ENCODE results near the gene TSPAN15.
"Not testable (repeated sequence)": the region's sequence is repeated elsewhere in the genome, so short reads cannot be mapped to it uniquely, and the experiment has no call there.

Gene TSPAN15

DNA sequence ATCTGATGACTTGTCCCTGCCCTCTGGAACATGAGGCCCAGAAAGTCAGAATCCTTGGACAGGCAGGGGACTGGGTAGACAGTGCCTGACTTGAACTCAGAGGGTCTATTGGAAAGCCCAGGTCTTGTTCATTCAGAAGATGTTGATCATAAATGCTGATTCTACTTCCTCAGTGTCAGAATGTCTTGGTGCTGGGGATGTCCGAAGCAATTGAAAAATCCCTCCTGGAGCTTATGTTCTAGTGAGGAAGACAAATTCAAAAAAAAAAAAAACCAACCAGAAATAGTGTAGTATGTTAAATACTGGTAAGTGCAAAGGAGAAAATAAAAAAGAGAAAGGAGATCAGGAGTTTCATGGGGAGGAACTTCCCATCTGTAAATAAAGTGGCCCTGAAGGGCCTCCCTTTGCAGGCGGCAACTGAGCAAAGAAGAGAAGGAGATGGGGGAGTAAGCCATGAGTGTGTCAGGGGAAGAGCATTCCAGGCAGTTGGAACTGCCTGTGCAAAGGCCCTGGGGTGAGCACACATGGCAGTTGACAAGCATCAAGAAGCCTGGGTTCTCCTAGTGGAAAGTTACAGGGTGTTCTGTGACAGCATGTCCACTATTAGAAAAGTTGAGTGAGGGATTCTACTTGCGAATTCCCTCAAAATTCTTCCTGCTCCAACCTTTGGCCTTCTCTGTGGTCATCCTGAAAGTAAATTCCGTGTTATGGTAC is 30.7 kb downstream of the TSPAN15 start:
- FAIRE-seq (no peak), DNase-seq (ENCODE audit: insufficient read length, low spot score) (no peak)

DNA sequence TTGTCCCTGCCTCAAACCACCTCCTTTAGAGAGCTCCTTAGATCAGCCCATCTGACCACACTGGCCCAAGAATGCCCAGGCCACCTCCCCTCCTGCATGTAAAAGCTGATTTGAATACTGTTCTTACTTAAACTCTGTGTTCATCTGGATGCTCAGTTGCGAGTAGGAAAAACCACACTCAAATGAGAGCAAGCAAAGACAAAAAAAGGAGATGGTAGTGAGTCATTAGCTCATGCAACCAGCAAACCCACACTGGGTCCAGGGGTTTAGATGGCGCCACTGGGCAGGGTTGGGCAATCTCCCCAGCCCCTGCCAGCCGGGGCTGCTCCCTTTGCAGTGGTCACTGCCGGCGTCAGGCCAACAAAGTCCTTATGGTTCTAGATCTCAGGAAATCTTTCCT is 32.7 kb downstream of the TSPAN15 start:
- DNase-seq (ENCODE audit: insufficient read length, low spot score) (no peak), FAIRE-seq (peak; percentile 31)

DNA sequence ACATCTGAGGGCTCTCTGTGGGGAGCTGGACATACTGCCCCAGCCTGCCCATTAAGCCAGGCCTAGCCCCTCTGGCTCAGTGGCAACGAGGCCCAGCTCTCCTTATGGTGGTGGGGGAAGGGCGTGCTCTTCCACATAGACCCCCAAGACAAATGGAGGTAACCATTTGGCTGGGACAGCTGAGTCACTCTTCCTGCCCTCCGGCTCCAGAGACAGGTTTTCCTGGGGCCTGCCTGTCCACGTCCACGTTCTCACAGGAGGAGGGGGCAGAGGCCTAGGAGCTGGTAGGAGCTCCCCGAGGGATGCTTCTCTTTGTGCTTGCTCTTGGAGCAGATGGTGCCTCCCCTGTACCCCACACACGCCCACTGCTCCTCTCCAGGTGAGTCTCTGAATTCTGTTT is 33.5 kb downstream of the TSPAN15 start:
- DNase-seq (ENCODE audit: insufficient read length, low spot score) (no peak), FAIRE-seq (no peak)

DNA sequence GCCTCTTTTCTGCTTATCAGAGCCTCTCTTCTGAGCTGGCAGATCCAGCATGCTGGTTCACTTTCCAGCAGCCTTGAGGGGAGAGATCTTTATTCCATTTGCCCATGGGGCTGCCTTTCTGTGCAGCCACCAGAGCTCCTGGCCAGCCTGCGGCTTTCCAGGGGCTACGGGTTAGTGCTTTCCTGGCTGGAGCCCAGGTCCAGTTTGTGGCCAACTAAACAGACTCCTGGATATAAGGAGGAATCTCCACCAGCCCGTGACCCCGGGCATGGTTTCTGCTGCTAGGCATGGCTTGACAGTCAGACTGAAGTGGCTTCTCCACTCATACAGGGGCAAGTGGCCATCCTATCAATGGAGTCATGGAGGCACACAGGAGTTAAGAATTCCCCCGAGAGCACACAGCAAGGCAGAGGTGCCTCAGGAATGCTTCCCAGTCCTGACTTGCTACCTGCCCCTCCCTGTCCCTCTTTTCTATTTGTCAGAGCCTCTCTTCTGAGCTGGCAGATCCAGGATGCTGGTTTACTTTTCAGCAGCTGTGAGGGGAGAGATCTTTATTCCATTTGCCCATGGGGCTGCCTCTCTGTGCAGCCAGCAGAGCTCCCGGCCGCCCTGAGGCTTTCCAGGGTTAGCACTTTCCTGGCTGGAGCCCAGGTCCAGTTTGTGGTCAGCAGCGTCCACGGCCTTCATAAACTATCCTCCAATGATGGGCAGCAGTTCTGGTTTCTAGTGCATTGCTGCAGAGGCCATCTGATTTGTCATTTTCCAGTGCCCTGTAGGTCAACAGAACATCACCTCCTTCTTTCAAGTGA is 35.9 kb downstream of the TSPAN15 start:
- DNase-seq (ENCODE audit: insufficient read length, low spot score) (no peak), FAIRE-seq (no peak)

DNA sequence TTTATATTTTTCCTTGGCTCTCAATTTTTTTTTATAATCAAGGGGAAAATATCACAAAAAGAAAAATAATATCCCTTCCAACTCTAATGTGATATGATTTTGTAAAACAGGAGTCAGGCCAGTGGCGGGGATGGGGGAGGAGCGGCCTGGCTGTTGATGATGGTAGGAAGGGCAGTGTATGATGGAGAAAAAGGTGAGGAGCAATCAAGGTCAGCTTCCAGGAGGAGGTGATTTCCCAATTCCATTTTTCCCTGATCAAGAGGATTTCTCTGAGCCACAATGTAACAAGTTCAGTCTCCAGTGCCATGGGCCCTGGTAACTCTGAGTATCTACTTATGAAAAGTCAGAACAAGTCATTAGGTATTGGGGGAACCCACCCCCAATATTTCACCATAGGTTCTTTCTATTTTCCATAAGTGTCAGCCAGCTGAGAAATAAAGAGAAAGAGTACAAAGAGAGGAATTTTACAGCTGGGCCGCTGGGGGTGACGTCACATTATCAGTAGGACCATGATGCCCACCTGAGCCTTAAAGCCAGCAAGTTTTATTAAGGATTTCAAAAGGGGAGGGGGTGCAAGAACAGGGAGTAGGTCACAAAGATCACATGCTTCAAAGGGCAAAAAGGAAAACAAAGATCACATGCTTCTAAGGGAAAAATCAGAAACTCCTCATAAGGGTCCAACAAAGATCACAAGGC is 37.0 kb downstream of the TSPAN15 start:
- not testable (repeated sequence) for FAIRE-seq

DNA sequence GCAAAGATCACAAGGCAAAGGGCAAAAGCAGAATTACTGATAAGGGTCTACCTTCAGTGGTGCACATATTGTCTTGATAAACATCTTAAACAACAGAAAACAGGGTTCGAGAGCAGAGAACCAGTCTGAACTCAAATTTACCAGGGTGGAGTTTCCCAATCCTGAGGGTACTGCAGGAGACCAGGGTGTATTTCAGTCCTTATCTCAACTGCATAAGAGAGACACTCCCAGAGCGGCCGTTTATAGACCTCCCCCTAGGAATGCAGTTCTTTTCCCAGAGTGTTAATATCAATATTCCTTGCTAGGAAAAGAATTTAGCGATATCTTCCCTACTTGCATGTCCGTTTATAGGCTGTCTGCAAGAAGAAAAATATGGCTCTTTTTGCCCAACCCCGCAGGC is 37.6 kb downstream of the TSPAN15 start:
- not testable (repeated sequence) for FAIRE-seq; DNase-seq (ENCODE audit: insufficient read length, low spot score)

More for the DNA sequence above, 37.0 kb downstream of the TSPAN15 start:
- DNase-seq (ENCODE audit: insufficient read length, low spot score) = not testable (repeated sequence)

DNA sequence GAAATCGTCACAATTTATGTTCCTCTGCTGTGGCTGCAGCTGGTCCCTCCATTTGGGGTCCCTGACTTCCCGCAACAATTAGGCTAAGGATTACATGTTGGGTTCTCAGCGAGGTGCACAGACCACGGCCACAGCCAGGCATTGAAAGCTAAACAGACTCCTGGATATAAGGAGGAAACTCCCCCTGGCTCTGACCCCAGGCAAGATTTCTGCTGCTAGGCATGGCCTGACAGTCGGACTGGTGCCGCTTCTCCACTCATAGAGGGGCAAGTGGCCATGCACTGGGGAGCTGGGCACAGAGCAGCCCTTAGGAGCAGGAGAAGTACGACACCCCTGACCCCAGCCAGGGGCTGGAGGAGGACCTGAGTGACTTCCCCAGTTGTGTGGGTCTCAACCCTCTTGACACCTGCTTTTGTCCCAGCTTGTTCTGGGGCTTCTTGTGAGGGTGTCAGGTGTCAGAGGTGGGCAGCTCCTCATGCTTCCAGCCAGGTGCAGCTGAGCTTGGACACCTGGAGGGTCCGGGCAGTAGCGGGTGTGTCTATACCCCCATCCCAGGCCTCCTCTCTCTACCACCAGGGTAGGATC is 38.3 kb downstream of the TSPAN15 start:
- DNase-seq (ENCODE audit: insufficient read length, low spot score) (no peak), FAIRE-seq (no peak)

DNA sequence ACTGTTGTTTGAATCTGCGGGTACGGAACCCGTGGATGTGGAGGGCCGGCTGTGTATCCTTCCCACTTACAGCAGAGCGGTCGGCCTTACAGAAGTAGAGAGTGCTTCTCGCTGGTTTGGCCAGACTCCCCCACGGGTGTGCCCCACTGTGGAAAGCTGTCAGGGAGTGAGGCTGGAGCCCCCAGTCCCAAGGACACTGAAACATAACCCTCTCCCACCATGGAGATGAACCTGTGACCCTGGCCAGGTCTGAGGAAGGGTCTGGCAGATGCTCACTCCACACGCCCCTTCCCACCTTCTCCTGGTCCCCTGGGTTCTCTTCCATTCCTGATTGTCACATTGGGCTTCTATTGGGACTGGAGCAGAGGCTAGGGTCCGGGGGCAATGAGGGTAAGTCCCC is 39.6 kb downstream of the TSPAN15 start:
- no peak for FAIRE-seq
- DNase-seq (ENCODE audit: insufficient read length, low spot score) = no peak

DNA sequence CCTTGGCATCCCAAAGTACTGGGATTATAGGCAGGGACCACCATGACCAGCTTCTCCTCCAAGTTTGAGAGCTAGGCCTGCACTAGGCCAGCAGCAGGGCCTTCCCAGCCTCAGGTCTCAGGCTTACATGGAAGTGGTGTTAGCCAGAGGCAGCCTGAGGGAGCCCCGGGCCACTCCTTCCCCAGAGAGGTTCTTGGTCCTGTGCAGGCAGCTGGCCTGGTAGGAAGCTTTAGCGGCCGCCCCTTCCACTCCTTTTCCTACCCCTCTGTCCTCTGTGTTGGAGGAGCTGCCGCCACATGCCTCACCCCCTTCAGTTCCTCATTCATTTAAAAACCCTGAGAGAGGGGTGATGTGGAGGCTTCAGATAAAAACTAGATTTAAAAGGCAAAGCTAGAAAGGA is 40.3 kb downstream of the TSPAN15 start:
- FAIRE-seq (no peak), DNase-seq (ENCODE audit: insufficient read length, low spot score) (no peak)

DNA sequence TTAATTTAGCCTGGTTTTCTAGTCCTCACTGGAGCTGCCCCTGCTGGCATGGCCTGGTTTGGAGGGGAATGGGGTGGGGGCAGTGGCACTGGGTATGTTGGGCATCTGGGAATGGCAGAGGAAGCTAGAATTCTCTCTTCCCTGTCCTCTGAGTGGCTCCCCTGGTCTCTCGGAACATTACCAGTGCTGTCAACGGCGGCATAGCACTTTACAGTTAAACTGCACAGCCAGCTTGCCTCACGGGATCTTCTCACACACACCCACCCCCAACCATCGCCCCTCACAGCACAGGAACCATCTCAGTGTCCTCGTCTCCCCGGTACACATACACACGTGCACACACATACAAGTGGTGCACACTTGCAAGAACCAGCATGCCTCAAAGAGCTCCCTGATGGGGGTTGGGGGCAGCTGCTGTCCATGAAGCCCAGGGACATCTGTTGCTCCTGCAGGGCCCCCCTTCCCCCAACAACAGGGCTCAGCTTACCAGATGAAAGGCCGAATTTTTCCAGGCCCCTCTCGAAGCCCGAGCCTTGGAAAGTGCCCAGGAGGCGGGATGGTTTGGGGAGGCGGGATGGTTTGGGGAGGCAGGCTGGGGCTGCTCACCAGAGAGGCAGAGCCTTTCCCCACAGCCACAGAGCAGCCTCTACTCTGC is 41.0 kb downstream of the TSPAN15 start:
- no peak for FAIRE-seq

DNA sequence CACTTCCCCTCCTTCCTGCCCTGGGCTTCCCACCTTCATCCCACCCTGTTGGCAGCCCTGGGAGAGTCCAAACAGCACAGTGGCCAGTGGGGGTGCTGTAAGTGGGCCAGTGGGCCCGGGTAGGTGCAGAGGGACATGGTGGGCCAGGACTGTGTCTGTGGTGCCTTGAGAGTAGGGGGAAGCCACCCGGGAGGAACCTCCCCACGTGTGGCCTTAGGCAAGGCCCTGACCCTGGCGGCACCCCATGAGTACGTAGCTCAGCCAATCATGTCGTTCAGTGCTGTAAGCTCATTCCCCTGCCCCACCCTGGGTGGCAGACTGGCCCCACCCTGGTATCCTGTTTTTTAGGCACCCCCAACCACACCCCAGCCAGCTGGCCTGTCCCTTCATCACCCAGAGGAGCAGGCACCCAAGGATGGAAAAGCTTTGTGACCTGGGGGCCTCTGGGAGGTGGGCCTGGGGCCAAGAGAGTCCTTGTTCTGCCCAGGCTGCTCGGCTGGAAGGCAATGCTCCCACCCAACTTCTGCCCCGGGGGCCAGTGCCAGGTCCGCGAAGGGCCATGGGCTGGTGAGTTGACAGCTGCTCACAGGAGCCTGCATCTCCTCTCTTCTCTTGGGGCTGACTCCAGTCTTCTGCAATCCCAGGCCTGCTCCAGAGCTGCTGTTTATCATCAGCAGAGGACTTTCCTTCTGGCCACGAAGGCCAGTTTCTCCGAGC is 41.6 kb downstream of the TSPAN15 start:
- no peak for DNase-seq (ENCODE audit: insufficient read length, low spot score)
- FAIRE-seq = no peak

More for the DNA sequence above, 41.0 kb downstream of the TSPAN15 start:
- no peak for DNase-seq (ENCODE audit: insufficient read length, low spot score)

DNA sequence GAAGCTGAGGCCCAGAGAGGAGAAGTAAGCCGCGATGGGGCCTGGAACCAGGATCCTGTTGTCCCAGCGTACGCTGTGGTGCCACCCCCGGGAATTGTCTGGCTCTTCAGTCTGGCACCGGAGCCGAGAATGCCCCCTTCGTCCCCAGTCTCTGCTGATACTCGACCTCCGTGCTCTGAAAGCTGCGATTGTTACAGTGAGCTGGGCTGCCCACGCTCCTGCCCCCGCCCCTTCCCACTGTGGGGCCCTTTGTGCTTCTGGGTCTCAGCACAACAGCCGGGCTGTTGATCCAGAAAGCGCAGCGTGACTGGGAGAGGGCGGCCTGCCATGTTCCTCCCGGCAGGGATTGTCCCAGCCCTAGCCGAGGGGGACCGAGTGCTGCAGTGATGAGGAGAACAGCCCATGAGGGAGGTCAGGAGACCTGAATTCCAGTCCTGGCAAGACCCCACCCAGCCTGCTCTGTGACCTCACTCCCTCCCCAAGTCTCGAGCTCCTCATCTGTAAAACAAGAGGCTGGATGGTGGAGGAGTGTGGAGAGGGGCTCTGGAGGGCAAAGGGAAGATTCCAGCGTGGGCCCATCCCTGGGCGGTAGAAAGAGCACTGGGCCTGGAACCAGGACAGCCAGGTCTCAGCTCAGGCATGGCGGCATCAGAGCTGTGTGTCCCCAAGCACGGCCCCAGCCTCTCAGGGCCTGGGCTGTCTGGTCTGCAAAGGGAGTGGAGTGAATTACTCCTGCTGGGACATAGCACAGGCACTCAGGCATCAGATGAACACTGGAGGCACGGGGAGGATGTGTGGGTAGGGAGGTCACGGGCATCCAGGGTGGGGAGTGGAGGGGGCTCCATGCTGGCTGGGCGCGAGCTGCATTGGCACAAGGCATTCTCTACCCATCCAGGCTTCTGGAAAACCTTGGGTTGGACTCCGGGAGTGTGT is 43.6 kb downstream of the TSPAN15 start:
- FAIRE-seq (no peak), DNase-seq (ENCODE audit: insufficient read length, low spot score) (no peak)

DNA sequence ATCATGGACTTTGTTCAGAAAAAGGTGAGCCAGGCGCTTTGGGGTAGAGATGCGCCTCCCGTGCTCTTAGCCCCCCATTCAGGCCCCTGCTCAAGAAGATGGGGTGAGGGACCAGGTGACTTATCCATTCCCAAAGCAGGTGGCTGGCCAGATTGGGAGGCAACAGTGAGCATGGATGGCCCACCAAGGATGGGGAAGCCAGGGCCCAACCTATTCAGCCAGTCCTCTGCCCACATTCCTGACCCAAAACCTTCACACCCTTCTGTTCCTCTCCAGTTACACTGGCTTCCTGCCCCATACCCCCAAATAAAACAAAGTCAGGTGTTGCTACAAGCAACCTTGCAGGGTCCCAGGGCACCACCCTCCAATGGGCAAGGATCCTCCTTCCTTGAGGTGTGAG is 44.4 kb downstream of the TSPAN15 start:
- FAIRE-seq (no peak), DNase-seq (ENCODE audit: insufficient read length, low spot score) (no peak)

DNA sequence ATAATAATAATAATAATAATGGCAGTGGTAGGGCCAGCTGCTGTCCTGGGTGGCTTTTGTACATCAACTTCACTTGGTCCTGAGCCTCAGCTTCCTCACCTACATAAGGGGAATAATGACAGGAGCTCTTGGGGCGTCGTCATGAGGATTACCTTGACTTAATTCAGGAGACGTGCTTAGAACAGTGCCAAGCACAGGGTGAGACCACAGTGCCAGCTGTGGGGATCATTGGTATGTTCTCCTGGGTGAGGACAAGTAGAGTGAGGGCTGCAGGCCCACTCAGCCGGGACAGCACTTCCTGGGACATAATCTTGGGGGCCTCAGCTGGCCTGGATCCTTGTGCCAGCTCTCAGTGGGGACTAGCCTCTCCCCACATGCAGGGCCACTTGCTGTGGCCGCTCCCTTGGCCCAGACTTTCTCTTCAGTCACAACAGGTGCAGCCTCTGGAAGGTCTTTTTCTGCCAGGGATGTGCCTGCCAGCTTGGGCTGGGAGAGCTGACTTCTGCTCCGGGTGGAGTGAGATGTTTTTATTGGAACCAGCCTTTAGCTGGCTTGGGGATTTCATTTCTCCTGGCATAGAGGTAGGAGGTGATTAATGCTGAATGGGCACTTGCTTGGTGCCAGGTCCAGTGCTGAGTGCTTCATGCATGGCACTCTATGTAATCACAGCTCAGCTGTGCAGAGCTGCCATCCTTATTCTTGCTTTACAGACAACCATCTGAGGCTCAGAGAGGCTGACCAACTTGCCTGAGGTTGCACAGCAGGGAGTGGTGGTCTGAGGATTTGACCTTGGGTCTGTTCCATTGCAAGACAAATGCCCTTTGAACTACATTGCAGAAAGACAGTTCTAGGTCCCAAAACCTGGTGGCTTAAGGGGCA is 45.3 kb downstream of the TSPAN15 start:
- no peak for DNase-seq (ENCODE audit: insufficient read length, low spot score)
- no peak for FAIRE-seq

DNA sequence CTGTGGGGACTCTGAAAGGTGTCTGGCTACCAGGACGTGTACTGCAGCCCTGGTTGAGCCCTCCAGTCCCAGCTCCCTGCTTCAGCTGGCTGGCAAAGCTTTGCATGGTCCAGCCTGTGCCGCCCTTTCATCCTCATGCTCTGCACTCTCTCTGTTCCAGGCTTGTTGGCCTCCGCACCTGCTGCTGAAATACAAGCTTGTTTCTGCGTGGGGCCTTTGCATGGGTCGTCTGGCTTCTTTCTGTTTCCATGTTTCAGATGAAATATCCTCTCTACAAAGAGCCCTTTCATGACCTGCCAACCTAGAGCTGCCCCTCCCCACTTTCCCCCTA is 45.9 kb downstream of the TSPAN15 start:
- DNase-seq (ENCODE audit: insufficient read length, low spot score) (no peak), FAIRE-seq (no peak)

DNA sequence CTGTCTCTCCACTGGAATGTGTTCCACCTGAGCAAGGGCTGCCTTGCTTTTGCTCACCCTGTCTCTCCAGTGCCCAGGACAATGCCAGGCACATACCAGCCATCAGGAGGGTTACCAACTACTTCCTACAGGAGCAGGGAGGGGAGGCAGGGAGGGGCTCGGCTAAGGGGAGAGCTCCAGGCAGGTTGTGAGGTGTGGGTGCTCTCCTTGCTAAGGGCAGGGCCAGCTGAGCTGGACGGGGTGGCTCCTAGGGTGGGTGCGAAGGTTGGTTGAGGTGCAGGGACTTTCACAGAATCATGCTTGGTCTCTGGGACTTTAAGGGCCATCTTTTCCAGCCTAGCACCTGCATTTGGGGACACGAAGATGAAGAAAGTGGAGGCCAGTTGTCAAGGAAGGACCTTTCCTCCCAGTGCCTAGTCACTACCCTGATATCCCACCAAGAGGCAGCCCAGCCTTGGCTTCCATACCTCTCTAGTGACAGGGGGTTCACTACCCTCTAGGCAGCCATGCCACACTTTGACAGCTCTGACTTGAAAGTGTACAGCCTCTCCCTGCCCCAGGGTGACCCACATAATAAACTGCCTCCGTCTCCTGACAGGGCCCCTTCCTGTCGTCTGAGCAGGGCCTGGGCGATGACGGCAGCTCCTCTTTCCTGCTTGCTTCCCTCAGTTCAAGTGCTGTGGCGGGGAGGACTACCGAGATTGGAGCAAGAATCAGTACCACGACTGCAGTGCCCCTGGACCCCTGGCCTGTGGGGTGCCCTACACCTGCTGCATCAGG is 46.5 kb downstream of the TSPAN15 start:
- DNase-seq (ENCODE audit: insufficient read length, low spot score) (no peak), FAIRE-seq (no peak)

DNA sequence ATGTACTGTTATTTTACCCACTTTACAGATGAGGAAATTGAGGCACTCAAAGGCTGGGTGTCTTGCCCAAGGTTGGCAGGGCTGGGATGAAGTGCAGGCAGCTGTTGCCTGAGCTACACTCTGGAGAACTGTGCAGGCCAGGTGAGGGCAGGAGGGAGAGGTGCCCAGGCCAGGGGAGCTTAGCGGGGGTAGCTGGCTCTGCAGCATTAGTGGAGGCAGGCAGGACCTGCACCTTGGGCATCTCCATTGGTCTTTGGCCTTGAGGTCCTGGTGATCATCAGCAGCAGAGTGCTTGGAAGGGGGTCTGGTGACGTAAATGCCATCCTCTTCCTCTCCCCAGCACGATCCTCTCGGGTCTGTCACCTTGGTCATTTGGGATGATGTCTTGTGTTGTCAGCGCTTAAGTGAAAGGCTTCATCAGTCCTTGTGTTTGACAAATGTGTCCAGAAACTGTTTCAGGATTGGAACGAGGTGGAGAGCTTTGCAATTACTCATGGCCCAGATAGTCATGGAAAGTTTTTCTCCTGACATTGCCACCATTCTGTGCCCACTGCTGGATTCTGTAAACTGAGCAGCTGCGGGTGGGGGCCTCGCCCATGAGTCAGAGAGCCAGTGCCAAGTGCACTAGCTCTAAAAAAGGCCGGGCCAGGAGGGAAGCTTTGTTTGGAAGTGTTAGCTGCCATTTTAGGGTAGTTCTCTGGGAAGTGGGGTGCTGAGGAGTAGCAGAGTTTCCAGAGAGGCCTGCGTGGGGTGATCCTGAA is 47.6 kb downstream of the TSPAN15 start:
- FAIRE-seq (no peak), DNase-seq (ENCODE audit: insufficient read length, low spot score) (no peak)
